Measurements from ENCODE around the gene NOC2L.

GRCh38 chr1:981955-982558, 23.0 kb upstream of the NOC2L start, which contains the start of gene PERM1:
- TF ChIP-seq POLR2A (IDR thresholded peaks at IDR 0.05) (no peak), CTCF (IDR thresholded peaks at IDR 0.05) (no peak)
